Sigmoid colon (tissue), 4 donors: ENCODE results near the gene ILKAP.

ENCODE experiments used
- CTCF ChIP-seq, 4 experiments: fragments of 450-650 bp in 3 of 4; fragments of 200-600 bp in 1 of 4; IDR thresholded peaks; one replicate each; pipeline ENCODE4 v1.5.1; 2016 to 2019; ENCODE audit warnings: antibody characterized with exemption in 4 of 4, mild to moderate bottlenecking in 3 of 4, moderate library complexity in 2 of 4
- EP300 ChIP-seq, 4 donors: sonication (generic); formaldehyde crosslinking; IDR thresholded peaks; one replicate each; pipeline ENCODE4 v1.6.1; 2017; ENCODE audit warnings: antibody characterized with exemption in 4 of 4
- POLR2A ChIP-seq, 2 donors: fragments of 450-650 bp; IDR thresholded peaks; one replicate each; pipeline ENCODE4 v1.6.1; 2016; ENCODE audit warnings: antibody characterized with exemption in 2 of 2, mild to moderate bottlenecking in 2 of 2, moderate library complexity in 2 of 2

- no peak for TF ChIP-seq CTCF (IDR thresholded peaks at IDR 0.05)
- no peak for TF ChIP-seq POLR2A (IDR thresholded peaks at IDR 0.05)
- TF ChIP-seq EP300 (IDR thresholded peaks at IDR 0.05): no peak
These were observed 41.1 kb downstream of the ILKAP start for GRCh38 chr2:238162251-238162845.
